MCF 10A (cell line): ENCODE data around the gene WNT7B. TPM values are rescaled to one million over a fixed set of nuclear protein-coding genes. Genes with fewer than 3 reads are reported as not detected.

ENCODE experiments used
- BruUV-seq: library from RNA; stranded (reverse); fragments of 400-500 nt; replicated peaks from 2 replicates; lab custom pipeline; 2021; lab: Mats Ljungman, UMichigan
- CTCF ChIA-PET: fragments of 300-600 bp; sonication (Branson Sonifier 250); formaldehyde crosslinking; extraction: SDS; loops from one replicate; lab custom pipeline; 2021; ENCODE audit warnings: antibody characterized with exemption, inconsistent platforms; lab: Yijun Ruan, JAX
- POLR2A ChIA-PET: fragments of 300-600, 350-650 bp; sonication (Branson Sonifier 250); formaldehyde crosslinking; extraction: SDS; loops from one replicate; lab custom pipeline; 2020; ENCODE audit warnings: antibody characterized with exemption, inconsistent platforms; lab: Yijun Ruan, JAX
- DNase-seq: peaks from one replicate; pipeline ENCODE4 v3.0.0-alpha.2; 2018; ENCODE audit not compliant: unreplicated experiment
- H3K27ac Mint-ChIP-seq: one replicate; pipeline ENCODE4 v1.8.0; 2022; ENCODE audit warnings: mild to moderate bottlenecking, low read depth, mixed read lengths; ENCODE audit not compliant: unreplicated experiment
- H3K27me3 Mint-ChIP-seq: one replicate; pipeline ENCODE4 v1.8.0; 2022; ENCODE audit warnings: mixed read lengths; ENCODE audit not compliant: insufficient read depth, unreplicated experiment
- H3K36me3 Mint-ChIP-seq: one replicate; pipeline ENCODE4 v1.8.0; 2022; ENCODE audit warnings: mild to moderate bottlenecking, moderate library complexity, mixed read lengths; ENCODE audit not compliant: insufficient read depth, unreplicated experiment
- H3K4me1 Mint-ChIP-seq: one replicate; pipeline ENCODE4 v1.8.0; 2022; ENCODE audit warnings: mixed read lengths; ENCODE audit not compliant: insufficient read depth, unreplicated experiment
- H3K4me3 Mint-ChIP-seq: one replicate; pipeline ENCODE4 v1.8.0; 2022; ENCODE audit warnings: mild to moderate bottlenecking, moderate library complexity, mixed read lengths; ENCODE audit not compliant: unreplicated experiment
- H3K9me3 Mint-ChIP-seq: one replicate; pipeline ENCODE4 v1.8.0; 2022; ENCODE audit warnings: mixed read lengths; ENCODE audit not compliant: unreplicated experiment
- intact Hi-C: fragments of 100-400 bp; cut with micrococcal nuclease; formaldehyde crosslinking; loops from 2 replicates; pipeline ENCODE4 v1.14.1; 2022
- total RNA-seq: library from RNA; stranded (reverse); gene quantifications from 2 replicates; pipeline ENCODE4 v1.2.3, GENCODE V29; 2022
- TF ChIP-seq, protein P1 (sequence below): fragments of 200-600 bp; IDR thresholded peaks from one replicate; pipeline ENCODE4 v1.8.0; 2022; ENCODE audit warnings: antibody characterized with exemption, mild to moderate bottlenecking; ENCODE audit not compliant: unreplicated experiment

The WNT7B gene
- total RNA-seq, 1 experiment from 2014 or later, result 0.28 TPM

DNA sequence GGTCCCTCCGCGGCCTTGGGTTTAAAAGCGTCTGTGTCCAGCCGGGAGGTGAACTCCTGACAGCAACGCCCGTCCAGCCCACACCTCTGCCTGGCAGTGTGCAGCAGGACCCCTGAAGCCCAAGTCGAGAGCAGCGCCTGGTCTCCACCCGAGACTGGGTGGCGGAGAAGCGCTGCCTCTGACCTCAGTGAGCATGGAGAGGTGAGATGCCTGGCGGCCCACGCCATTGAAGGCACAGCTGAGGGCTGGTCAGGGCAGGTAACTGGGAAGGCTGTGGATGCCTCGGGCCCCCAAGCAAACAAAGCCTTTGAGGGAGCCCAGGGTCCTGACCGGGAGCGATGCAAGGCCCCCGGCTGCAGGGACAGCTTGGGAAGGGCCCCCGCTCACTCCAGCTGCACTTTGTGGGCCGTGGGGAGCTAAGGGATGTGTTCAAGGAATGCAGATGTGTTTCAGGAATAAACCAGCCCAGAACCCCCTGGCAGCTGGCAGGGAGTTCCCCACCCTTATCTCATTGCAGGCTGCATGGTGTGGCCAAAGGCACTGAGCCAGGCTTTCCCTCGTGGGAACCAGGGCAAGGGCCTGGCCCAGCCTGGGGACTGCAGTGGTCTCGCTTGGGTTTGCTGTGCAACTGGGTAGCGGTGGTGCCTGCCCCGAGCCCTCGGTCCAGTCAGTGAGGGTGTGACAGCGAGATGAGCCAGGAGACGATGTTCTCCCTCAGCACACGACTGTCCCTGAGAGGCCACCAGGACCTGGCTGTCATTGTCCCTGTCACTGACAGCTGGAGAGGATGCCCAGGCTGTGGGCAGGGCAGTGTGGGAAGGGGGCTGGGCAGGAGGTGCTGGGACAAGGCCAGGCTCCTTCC, 92.5 kb downstream of the WNT7B start:
- Mint-ChIP-seq H3K9me3 (no peaks in the 10 kb centered on the region), H3K27me3 (no peaks in the 10 kb centered on the region), H3K4me3 (no peak overlapping the region), H3K4me1 (peaks cover 12% of the 10 kb centered on the region), H3K27ac (no peak overlapping the region), H3K36me3 (peaks cover 5% of the 10 kb centered on the region)
- no peak for DNase-seq
- POLR2A ChIA-PET, result interaction anchor here (0.7 kb wide), 1 partner anchor 77 kb away, joined by 3 read pairs; no protein-coding TSS in a partner anchor
- no TSS peak for BruUV-seq
- TF ChIP-seq, protein P1, sequence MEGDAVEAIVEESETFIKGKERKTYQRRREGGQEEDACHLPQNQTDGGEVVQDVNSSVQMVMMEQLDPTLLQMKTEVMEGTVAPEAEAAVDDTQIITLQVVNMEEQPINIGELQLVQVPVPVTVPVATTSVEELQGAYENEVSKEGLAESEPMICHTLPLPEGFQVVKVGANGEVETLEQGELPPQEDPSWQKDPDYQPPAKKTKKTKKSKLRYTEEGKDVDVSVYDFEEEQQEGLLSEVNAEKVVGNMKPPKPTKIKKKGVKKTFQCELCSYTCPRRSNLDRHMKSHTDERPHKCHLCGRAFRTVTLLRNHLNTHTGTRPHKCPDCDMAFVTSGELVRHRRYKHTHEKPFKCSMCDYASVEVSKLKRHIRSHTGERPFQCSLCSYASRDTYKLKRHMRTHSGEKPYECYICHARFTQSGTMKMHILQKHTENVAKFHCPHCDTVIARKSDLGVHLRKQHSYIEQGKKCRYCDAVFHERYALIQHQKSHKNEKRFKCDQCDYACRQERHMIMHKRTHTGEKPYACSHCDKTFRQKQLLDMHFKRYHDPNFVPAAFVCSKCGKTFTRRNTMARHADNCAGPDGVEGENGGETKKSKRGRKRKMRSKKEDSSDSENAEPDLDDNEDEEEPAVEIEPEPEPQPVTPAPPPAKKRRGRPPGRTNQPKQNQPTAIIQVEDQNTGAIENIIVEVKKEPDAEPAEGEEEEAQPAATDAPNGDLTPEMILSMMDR, result no peak
- CTCF ChIA-PET, result interaction anchor here (0.5 to 0.6 kb wide), 2 partner anchors 246 to 423 kb away, joined by 3 read pairs; no protein-coding TSS in a partner anchor
- intact Hi-C loops, result no loop called here

DNA sequence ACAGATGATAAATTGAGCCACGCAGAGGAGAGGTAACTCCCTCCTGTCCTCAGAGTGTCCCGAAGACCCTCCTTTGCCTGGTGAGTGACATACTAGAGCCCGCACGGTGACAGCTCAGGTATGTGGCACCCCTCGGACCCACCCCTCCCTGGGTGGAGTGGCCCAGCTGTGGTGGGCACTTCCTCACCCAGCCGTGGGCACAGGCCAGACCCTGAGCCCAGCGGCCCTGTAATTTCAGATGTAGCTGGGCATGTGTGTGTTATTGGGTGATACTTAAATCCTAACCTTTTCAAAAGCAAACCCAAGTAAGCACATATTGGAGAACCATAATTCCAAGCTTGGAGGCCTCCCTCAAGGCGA, 93.2 kb downstream of the WNT7B start:
- ChIA-PET CTCF (interaction anchor here (0.6 kb wide), 1 partner anchor 245 kb away, joined by 3 read pairs; no protein-coding TSS in a partner anchor), POLR2A (no interaction called here)
- no peaks in the 10 kb centered on the region for H3K27me3 Mint-ChIP-seq
- no peak overlapping the region for H3K27ac Mint-ChIP-seq
- BruUV-seq, result no TSS peak
- H3K4me3 Mint-ChIP-seq, result no peak overlapping the region
- no peak for DNase-seq
- H3K4me1 Mint-ChIP-seq, result peaks cover 12% of the 10 kb centered on the region
- TF ChIP-seq, protein P1, result no peak
- intact Hi-C loops, result no loop called here
- H3K9me3 Mint-ChIP-seq, result no peaks in the 10 kb centered on the region
- H3K36me3 Mint-ChIP-seq, result peaks cover 5% of the 10 kb centered on the region

DNA sequence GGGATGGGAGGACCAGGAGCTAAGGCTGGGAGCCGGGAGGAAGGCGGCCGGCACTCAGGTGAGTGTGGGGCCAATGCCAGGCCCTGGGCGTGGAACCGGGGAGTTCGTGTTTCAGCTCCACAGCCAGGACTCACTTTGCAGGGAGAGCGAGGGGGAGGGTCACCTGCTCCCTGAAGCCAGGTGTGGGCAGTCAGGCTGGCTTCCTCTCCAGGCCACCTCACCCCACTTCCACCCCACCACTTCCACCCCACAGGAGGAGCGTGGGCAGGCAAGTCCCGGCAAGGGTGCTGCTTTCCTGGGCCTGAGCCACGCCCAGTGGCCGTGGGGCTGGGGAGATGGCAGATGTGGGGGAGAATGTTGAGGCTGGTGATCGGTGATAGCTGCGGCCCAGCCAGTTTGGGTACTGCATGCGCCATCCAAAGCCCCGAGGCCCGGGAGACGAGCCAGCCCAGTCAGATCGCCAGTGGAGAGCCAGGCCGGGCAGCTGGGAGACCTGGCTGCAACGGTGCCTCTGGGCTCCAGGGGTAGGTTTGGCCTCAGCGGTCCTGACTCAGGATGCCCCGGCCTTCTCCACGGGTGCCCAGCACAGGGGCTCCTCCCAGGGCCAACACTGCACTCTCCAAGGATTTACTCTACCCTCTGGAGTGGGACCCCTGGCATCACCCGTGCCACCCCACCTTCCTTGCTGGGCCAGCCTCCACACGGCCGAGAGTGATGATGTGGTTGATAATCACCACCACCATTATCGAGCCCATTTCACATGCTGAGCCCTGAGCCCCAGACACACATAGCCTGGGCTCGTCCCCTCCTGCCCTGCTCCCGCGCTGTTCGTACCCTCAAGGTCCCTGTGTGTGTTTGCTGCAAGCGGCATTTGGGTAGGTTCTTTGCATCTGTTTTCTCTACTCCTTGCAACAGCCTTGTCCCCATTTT, 93.8 kb downstream of the WNT7B start:
- intact Hi-C loops, result no loop called here
- Mint-ChIP-seq H3K36me3 (peaks cover 8% of the 10 kb centered on the region), H3K4me1 (peaks cover 7% of the 10 kb centered on the region), H3K27me3 (no peaks in the 10 kb centered on the region), H3K9me3 (no peaks in the 10 kb centered on the region), H3K27ac (no peak overlapping the region), H3K4me3 (no peak overlapping the region)
- no TSS peak for BruUV-seq
- TF ChIP-seq, protein P1, result no peak
- DNase-seq, result no peak
- ChIA-PET CTCF (no interaction called here), POLR2A (interaction anchor here (0.7 kb wide), 1 partner anchor 20 kb away, joined by 3 read pairs; no protein-coding TSS in a partner anchor)

DNA sequence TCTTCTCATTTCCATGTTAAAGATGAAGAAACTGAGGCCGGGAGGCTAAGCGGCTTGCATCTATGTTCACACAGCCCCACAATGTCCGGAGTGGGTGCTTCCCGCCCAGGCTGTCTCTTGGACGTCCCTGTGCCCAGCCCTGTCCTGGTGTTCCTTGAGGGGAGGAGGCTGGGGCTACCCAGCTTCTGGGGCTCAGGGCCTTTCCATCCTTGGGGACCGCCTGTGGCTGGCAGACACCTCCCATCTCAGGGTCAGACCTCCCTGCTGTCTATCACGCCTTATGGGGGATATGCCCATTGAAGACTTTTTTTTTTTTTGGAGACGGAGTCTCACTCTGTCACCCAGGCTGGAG, 95.5 kb downstream of the WNT7B start:
- no peak for DNase-seq
- Mint-ChIP-seq H3K4me1 (no peaks in the 10 kb centered on the region), H3K9me3 (no peaks in the 10 kb centered on the region), H3K4me3 (no peak overlapping the region), H3K27me3 (no peaks in the 10 kb centered on the region), H3K27ac (no peak overlapping the region), H3K36me3 (peaks cover 9% of the 10 kb centered on the region)
- TF ChIP-seq, protein P1, result no peak
- ChIA-PET CTCF (interaction anchor here (0.8 kb wide), 1 partner anchor 18 kb away, joined by 3 read pairs; no protein-coding TSS in a partner anchor), POLR2A (no interaction called here)
- intact Hi-C loops, result no loop called here
- BruUV-seq, result no TSS peak
